Glomerular visceral epithelial cell (primary cell): ENCODE measurements around the gene ODC1.
"Not testable (repeated sequence)": the region's sequence is repeated elsewhere in the genome, so short reads cannot be mapped to it uniquely, and the experiment has no call there.

Experiments used
- DNase-seq: peaks from one replicate; pipeline ENCODE4 v3.0.0-alpha.2; 2016; ENCODE audit errors: extremely low spot score

Gene ODC1

GRCh38 chr2:10478298-10478625 lies 30.1 kb upstream of the ODC1 start:
- DNase-seq = no peak

- DNase-seq = no peak
Observed at GRCh38 chr2:10477443-10478297, 29.5 kb upstream of the ODC1 start.

- DNase-seq = no peak
Observed at GRCh38 chr2:10476723-10477442, 28.8 kb upstream of the ODC1 start.

- DNase-seq = no peak
Observed at GRCh38 chr2:10475811-10476660, 27.9 kb upstream of the ODC1 start.

GRCh38 chr2:10475221-10475722 lies 27.1 kb upstream of the ODC1 start:
- no peak for DNase-seq

GRCh38 chr2:10473121-10473756 lies 25.1 kb upstream of the ODC1 start:
- DNase-seq = no peak

GRCh38 chr2:10471955-10472354 lies 23.8 kb upstream of the ODC1 start:
- DNase-seq = no peak

- DNase-seq = no peak
Observed at GRCh38 chr2:10471046-10471571, 23.0 kb upstream of the ODC1 start.

GRCh38 chr2:10469955-10470608 lies 22.0 kb upstream of the ODC1 start:
- DNase-seq = no peak

- no peak for DNase-seq
Observed at GRCh38 chr2:10469301-10469700, 21.2 kb upstream of the ODC1 start.

GRCh38 chr2:10467401-10467800 lies 19.3 kb upstream of the ODC1 start:
- no peak for DNase-seq

GRCh38 chr2:10466801-10467200 lies 18.7 kb upstream of the ODC1 start:
- DNase-seq = no peak

- no peak for DNase-seq
Observed at GRCh38 chr2:10465910-10466309, 17.8 kb upstream of the ODC1 start.

- no peak for DNase-seq
Observed at GRCh38 chr2:10462178-10463083, 14.3 kb upstream of the ODC1 start.

GRCh38 chr2:10460366-10460796 lies 12.3 kb upstream of the ODC1 start:
- no peak for DNase-seq

GRCh38 chr2:10457846-10458598 lies 9.9 kb upstream of the ODC1 start:
- DNase-seq = no peak

GRCh38 chr2:10457195-10457594 lies 9.1 kb upstream of the ODC1 start:
- not testable (repeated sequence) for DNase-seq

- no peak for DNase-seq
Observed at GRCh38 chr2:10454505-10454904, 6.4 kb upstream of the ODC1 start.

- DNase-seq = no peak
Observed at GRCh38 chr2:10453905-10454298, 5.8 kb upstream of the ODC1 start.
